Stimulated activated effector memory CD8-positive, alpha-beta T cell treated with anti-CD3 and anti-CD28 coated beads, Interleukin-12 subunit alpha, Interleukin-12 subunit beta, amount 100 ng/mL, for 72 hours (primary cell): ENCODE results near the gene CEP170B.

ENCODE experiments used
- ATAC-seq: fragments of 150-1000 bp; cut with Tn5 transposase; 2 replicates; pipeline ENCODE4 v1.10.0; 2021
- DNase-seq, 2 donors: peaks; one replicate each; pipeline ENCODE4 v3.0.0; 2021 to 2022; ENCODE audit warnings: low spot score in 2 of 2
- H3K27ac Mint-ChIP-seq: one replicate; pipeline ENCODE4 v1.8.0; 2022; ENCODE audit warnings: mild to moderate bottlenecking, mixed read lengths
- H3K36me3 Mint-ChIP-seq: one replicate; pipeline ENCODE4 v1.8.0; 2022; ENCODE audit warnings: mild to moderate bottlenecking, mixed read lengths
- H3K4me1 Mint-ChIP-seq: one replicate; pipeline ENCODE4 v1.8.0; 2022; ENCODE audit warnings: mixed read lengths
- H3K4me3 Mint-ChIP-seq: one replicate; pipeline ENCODE4 v1.8.0; 2022; ENCODE audit warnings: mild to moderate bottlenecking, mixed read lengths
- H3K9me3 Mint-ChIP-seq: one replicate; pipeline ENCODE4 v1.8.0; 2022; ENCODE audit warnings: mixed read lengths

The CEP170B gene

DNA sequence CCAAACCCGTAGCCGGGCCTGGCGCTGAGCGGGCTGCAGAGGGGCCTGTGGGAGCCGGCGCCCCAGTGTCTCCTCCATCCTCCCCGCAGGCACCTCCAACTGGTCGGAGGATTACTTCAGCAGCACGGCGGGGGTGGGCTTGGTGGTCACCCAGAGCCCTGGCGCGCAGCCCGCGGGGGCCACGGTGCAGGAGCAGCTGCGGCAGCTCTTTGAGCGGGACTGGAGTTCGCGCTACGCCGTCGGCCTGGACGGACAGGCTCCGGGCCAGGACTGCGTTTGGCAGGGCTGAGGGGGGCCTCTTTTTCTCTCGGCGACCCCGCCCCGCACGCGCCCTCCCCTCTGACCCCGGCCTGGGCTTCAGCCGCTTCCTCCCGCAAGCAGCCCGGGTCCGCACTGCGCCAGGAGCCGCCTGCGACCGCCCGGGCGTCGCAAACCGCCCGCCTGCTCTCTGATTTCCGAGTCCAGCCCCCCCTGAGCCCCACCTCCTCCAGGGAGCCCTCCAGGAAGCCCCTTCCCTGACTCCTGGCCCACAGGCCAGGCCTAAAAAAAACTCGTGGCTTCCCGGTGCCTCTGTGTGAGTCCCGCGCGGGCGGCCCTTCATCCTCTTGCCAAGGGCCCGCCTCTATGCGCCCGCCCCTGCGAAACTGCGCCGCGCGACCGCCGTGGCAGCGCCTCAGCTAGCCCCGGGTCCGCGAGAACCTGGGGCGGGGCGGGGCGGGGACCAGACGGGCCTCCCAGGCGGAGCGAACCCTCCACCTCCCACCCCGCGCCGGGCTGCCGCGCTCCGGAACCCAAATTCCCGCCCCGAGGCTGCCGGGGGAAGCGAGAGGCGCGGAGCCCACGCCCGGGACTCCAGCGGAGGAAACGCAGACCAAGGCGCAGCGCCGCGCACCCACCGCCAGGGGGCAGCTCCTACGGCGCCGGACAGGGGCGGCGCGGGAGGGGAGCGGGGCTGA is 67.9 kb downstream of the CEP170B start:
- no peaks in the 10 kb centered on the region for H3K9me3 Mint-ChIP-seq
- DNase-seq (peak; percentile 90 to 93), ATAC-seq (peak; percentile 83)
- peak overlapping the region; percentile 63 for H3K4me3 Mint-ChIP-seq
- no peaks in the 10 kb centered on the region for H3K4me1 Mint-ChIP-seq
- no peaks in the 10 kb centered on the region for H3K36me3 Mint-ChIP-seq
- no peak overlapping the region for H3K27ac Mint-ChIP-seq

DNA sequence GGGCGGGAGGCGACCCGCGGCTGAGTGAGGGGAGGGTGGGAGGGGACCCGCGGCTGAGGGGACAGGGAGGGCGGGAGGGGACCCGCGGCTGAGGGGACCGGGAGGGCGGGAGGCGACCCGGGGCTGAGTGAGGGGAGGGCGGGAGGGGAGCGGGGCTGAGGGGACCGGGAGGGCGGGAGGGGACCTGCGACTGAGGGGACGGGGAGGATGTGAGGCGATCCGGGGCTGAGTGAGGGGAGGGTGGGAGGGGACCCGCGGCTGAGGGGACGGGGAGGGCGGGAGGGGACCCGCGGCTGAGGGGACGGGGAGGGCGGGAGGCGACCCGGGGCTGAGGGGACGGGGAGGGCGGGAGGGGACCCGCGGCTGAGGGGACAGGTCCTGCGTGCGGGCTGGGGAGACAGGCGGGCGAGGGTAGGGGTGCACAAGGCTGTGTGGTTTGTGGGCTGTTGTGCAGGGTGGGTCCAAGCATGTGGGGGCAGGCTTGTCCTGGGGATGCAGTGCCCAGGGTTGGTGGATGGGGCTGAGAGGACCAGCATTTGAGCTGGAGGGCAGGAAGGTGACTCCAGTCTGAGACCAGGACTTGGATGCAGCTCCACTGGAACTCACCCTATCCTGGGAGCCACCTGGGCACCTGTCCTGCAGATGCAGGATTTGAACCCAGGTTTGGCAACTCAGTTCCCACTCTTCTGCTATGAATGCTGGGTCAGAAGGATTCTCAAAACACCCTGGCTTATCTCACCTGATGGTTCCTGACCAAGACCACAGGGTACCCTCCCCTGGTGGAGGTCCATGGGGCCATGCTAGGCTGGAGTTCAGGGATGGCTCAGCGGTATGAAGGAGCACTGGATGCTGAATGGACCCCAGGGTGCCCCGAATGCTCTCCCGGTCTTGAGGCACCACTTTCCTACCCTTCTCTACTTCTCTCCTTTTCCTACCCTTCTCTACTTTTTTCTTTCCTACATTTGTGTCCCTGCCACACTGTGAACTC is 69.0 kb downstream of the CEP170B start:
- H3K36me3 Mint-ChIP-seq, result no peaks in the 10 kb centered on the region
- no peak for ATAC-seq
- no peak overlapping the region for H3K27ac Mint-ChIP-seq
- no peak for DNase-seq
- H3K4me3 Mint-ChIP-seq, result peak overlapping the region; percentile 63
- H3K4me1 Mint-ChIP-seq, result no peaks in the 10 kb centered on the region
- H3K9me3 Mint-ChIP-seq, result no peaks in the 10 kb centered on the region

DNA sequence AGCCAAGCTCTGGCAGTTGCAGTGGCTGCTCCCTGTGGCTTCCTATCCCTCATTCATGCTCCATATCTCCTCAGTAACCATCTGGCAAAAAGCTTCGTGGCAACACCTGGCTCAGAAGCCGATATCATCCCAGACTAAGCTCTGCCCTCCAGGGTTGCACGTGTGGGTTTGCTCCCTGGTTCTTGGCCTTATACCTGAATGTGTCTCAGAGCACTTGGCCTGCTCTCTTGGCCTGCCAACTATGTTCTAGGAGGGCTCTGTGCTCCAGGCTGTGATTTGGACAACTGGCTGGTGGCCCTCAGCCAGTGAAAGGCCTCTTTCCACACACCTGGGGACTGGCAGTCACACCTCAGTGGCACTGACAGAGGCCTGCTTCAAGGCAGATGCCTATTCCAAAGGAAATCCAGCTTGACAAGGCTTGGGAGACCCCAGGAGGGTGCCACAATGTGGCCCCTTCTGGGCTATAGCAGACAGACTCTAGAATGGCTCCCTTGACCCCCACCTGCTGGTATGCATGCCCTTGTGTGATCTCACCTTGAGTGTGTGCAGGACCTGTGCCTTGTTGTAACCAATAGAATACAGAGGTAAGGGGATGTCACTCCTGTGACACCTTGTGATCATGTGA is 70.1 kb downstream of the CEP170B start:
- no peaks in the 10 kb centered on the region for H3K4me1 Mint-ChIP-seq
- H3K9me3 Mint-ChIP-seq, result no peaks in the 10 kb centered on the region
- no peaks in the 10 kb centered on the region for H3K36me3 Mint-ChIP-seq
- no peak for DNase-seq
- H3K4me3 Mint-ChIP-seq, result peak overlapping the region; percentile 30
- H3K27ac Mint-ChIP-seq, result no peak overlapping the region
- ATAC-seq, result no peak

DNA sequence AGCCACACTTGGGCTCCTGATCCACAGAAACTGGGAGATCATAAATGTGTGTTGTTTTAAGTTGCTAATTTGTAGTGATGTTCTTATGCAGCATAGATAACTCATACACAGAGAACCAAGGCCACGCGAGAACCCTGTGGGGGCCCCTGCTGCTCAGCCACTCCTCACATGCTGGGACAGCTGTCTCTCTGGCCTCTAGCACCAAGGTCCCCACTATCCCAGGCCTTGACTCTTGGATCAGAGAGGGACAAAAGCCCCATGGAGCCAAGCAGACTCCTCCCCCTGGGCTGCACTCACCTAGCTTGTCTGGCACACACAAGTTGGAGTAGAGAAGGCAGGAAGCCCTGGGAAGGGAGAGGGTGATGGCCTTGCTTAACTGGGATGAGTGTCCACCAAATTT is 70.9 kb downstream of the CEP170B start:
- H3K4me3 Mint-ChIP-seq, result no peak overlapping the region
- H3K4me1 Mint-ChIP-seq, result no peaks in the 10 kb centered on the region
- H3K9me3 Mint-ChIP-seq, result no peaks in the 10 kb centered on the region
- no peak overlapping the region for H3K27ac Mint-ChIP-seq
- ATAC-seq, result no peak
- H3K36me3 Mint-ChIP-seq, result no peaks in the 10 kb centered on the region
- DNase-seq, result no peak

DNA sequence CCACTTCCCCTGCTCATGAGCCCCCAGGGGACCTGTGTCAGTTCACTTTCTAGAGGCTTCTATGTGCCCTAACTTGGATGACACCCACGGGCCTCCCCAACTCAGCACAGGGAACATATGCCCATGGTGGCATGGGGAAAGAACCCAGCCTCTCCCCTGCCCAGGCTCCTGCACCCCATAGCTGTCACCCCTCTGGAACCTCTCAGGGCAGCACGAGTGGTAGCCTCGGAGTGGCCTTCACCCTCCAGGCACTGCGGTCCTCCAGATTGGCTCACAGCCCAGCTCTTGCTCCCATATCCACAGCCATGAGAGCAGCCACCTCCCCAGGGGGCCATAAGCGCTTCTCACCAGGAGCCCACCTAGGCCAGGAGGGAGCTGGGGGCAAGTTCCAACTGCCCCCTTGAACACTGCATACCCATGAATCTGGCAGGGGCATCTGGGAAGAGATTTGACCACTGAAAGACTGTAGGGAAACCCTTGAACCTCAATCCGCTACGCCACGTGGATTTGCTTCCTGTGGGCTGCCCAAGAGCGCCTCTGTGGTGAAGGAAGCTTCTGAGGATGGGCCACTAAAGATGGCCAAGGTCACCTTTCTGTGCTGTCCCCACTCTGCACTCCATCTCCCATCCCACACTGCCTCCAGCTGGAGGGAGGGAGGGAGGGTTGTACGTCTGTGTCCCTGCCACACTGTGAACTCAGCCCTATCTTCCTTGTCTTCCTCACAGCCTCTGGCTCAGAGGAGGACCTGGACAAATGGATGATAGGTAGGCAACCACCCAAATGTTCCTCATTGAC is 71.5 kb downstream of the CEP170B start:
- Mint-ChIP-seq H3K4me1 (no peaks in the 10 kb centered on the region), H3K27ac (no peak overlapping the region), H3K9me3 (no peaks in the 10 kb centered on the region), H3K4me3 (no peak overlapping the region), H3K36me3 (no peaks in the 10 kb centered on the region)
- DNase-seq (no peak), ATAC-seq (no peak)

DNA sequence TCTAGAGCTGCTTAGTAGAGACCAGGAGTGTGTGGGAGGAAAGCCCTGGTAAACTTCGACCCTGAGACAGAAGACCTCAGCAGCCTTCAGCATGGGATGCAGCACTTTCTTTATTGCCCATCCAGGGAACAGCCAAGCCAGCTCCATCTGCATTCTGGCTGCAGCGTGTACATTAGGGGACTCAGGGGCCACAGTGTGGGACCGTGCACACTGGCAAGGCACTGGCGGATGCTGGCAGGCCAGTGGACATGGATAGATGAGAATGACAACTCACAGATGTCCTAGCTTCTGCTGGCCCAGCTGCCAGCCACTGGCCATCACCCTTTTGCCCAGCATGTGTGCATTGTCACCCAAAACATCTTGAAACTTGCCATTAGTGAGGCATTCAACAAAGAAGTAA is 72.1 kb downstream of the CEP170B start:
- no peak overlapping the region for H3K4me3 Mint-ChIP-seq

DNA sequence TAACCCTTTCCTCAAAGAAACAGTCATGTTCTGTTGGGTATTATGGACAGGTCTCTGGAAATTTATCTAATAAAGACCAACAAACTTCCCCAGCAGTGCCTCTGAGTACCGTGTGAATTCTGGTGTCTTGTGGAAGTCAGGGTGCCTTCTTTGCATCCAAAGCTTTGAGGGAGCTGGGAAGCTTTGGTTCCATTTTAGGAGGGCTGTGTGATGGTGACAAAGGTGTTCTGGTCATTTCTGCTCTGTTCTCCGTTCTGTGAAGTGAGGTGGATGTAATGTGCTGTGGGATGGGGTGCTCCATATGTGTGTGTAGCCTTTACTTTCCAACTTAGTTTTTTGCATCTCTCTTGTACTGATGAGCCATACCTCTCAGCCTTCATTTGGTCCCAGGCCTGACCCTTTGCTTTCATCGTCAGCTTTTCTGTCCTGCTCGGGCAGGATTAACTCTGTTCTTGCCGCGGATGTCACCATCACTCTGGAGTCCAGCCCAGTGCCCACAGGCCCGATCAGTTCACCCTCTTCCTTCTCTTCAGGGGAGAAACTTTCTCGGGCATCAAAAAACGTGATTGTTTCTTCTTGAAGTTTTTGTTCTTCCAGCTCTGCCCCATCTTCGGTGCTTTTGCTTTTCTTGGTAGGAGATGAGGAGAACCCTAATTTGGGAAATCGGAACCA is 72.8 kb downstream of the CEP170B start:
- no peak for DNase-seq
- ATAC-seq, result no peak
- no peaks in the 10 kb centered on the region for H3K36me3 Mint-ChIP-seq
- H3K4me1 Mint-ChIP-seq, result no peaks in the 10 kb centered on the region
- H3K4me3 Mint-ChIP-seq, result no peak overlapping the region
- no peak overlapping the region for H3K27ac Mint-ChIP-seq
- H3K9me3 Mint-ChIP-seq, result no peaks in the 10 kb centered on the region

More for the DNA sequence above, 72.1 kb downstream of the CEP170B start:
- Mint-ChIP-seq H3K27ac (no peak overlapping the region), H3K4me1 (no peaks in the 10 kb centered on the region), H3K9me3 (no peaks in the 10 kb centered on the region), H3K36me3 (no peaks in the 10 kb centered on the region)
- no peak for ATAC-seq
- DNase-seq, result no peak

DNA sequence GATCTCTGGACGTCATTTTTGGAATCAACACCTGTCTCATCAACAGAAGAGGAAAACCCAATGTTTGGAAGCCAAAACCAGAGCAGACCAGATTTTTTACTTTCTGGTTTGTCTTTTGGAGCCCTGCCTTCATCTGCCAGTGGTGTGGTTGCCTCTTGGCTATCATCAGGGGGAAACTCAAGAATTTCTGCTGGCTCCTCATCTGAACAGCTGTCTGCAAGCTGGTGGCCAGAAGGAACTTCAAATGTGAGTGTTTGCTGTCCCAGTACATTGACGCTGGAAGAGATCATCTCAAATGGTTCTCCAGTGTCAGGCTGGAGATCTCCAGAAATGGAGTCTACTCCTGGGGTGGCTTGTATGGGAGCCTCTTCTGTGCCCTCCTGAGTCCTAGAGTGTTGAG is 73.4 kb downstream of the CEP170B start:
- no peaks in the 10 kb centered on the region for H3K36me3 Mint-ChIP-seq
- H3K4me3 Mint-ChIP-seq, result no peak overlapping the region
- H3K27ac Mint-ChIP-seq, result no peak overlapping the region
- no peaks in the 10 kb centered on the region for H3K4me1 Mint-ChIP-seq
- no peaks in the 10 kb centered on the region for H3K9me3 Mint-ChIP-seq
- ATAC-seq, result no peak
- DNase-seq, result no peak

DNA sequence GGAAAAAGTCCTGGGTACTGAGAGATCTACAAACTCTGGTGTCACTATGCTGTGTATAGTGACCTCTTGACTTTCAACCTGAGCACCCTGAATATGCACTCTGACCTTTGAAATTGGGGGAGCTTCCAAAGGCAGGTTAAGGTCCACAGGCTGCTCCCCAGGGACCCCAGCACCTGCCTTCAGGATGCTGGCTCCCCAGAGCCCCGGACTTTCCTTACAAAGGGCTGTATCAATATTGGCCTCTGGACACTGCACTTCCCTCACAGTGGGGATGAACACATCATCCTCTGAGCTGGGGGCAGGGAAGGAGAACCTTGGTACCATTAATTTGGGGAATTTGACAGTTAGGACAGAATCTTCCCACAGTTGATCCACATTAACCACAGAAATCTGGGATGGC is 73.9 kb downstream of the CEP170B start:
- ATAC-seq (no peak), DNase-seq (no peak)
- Mint-ChIP-seq H3K36me3 (no peaks in the 10 kb centered on the region), H3K9me3 (no peaks in the 10 kb centered on the region), H3K4me3 (no peak overlapping the region), H3K4me1 (no peaks in the 10 kb centered on the region), H3K27ac (no peak overlapping the region)

DNA sequence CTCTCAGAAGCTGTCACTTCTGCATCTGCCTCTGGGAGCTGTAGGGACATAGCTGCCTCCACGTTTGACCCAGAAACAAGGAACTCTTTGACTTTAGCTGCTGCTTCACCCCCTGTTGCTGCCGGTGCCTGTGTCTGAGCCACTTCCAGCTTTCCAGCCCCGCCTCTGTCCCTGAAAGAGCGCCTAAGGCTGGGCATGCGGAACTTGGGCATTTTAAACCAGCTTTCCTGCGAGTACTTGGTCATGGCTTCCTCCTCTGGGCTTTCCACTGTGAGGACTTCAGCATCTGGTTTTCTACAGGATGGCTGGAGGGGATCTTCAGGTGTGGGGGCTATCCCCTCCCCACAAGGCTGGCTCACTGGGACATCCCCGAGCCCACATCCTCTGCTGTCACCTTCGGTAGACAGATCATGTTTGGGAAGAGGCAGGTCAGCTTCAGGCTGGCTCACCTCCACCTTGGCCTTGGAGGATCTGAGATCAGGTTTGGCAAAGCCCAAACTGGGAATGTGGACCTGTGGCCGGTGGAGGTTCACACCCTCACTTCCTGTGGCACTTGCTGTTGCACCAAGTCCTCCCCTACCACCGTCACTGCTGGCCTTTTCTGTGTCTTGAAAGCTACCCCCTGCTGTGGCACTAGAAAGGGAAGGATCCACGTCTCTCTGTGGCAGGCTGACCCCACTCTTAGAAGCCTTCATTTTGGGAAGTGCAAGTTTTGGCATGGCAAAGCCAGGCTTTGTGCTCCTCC is 74.8 kb downstream of the CEP170B start:
- Mint-ChIP-seq H3K36me3 (no peaks in the 10 kb centered on the region), H3K27ac (peak overlapping the region; percentile 23), H3K9me3 (no peaks in the 10 kb centered on the region), H3K4me3 (no peak overlapping the region), H3K4me1 (no peaks in the 10 kb centered on the region)
- ATAC-seq (peak; percentile 38), DNase-seq (no peak)

DNA sequence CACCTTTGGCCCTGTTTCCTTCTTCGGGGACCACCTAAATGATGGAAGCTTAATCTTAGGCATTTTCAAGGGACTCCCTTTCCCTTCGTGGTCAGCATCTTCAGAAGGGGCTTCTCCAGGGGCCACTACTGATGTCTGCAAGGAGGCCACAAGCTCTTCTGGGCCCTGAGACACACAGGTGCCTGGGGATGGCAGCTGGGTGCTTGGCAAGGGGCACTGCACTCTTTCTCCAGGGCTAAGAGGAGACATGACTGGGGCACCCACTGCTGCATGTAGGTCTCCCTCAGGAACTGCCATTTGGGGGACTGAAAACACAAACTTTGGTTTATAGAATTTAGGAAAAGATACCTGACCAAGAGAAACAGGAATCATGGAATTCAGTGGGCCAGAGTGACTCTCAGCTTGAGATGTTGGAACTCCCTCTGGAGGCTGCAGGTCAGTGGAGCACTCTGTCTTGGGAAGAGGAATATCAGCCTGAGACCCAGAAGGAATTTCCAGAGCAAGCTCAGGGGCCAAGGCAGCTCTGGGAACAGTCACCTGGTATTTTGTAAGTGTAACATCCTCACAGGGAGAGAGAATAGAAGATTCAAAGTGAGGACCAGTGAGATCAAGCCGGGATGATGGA is 75.6 kb downstream of the CEP170B start:
- Mint-ChIP-seq H3K27ac (peak overlapping the region; percentile 23), H3K9me3 (no peaks in the 10 kb centered on the region), H3K4me3 (no peak overlapping the region), H3K36me3 (no peaks in the 10 kb centered on the region), H3K4me1 (no peaks in the 10 kb centered on the region)
- DNase-seq (no peak), ATAC-seq (no peak)

DNA sequence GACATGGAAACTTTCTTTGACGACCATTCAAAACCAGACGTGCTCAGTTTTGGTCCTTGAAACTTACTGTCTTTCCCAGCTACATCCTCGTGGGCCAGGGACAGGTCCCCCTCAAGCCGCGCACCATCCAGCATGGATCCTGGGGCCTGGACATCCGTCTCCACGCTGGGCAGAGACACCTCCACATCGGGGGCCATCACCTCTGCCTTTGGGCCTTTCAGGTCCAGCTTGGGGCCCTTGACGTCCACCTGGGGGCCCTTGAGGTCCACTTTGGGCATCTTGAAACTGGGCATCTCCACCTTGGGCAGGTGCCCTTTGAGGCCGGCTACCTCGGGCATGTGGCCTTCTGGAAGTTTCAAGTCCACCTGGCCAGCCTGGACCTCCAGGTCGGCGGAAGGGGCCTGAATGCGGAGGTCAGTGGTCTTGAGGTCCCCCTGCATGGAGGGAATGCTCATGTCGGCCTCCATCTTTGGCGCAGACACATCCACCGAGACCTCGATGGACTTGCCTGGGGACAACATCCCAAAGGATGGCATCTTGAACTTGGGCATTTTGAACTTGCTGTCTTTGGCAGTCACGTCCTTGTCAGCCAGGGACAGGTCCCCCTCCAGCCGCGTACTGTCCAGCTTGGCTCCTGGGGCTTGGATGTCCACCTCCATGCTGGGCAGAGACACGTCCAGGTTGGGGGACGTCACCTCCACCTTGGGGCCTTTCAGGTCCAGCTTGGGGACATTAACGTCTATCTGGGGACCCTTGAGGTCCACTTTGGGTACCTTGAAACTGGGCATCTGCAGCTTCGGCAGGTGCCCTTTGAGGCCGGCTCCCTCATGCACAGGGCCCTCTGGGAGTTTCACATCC is 76.7 kb downstream of the CEP170B start:
- Mint-ChIP-seq H3K36me3 (no peaks in the 10 kb centered on the region), H3K4me1 (no peaks in the 10 kb centered on the region), H3K4me3 (no peak overlapping the region), H3K27ac (no peak overlapping the region), H3K9me3 (no peaks in the 10 kb centered on the region)
- ATAC-seq, result no peak
- DNase-seq, result no peak
